Stimulated activated CD8-positive, alpha-beta memory T cell treated with anti-CD3 and anti-CD28 coated beads, Interleukin-12 subunit alpha, Interleukin-12 subunit beta, amount 100 ng/mL, for 4 hours (primary cell): Measurements from ENCODE around the gene CALHM3.
"Not testable (repeated sequence)": the region's sequence is repeated elsewhere in the genome, so short reads cannot be mapped to it uniquely, and the experiment has no call there.

ENCODE experiments used
- DNase-seq: peaks from one replicate; pipeline ENCODE4 v3.0.0-alpha.2; 2020; ENCODE audit warnings: low read depth

CALHM3 gene

DNA sequence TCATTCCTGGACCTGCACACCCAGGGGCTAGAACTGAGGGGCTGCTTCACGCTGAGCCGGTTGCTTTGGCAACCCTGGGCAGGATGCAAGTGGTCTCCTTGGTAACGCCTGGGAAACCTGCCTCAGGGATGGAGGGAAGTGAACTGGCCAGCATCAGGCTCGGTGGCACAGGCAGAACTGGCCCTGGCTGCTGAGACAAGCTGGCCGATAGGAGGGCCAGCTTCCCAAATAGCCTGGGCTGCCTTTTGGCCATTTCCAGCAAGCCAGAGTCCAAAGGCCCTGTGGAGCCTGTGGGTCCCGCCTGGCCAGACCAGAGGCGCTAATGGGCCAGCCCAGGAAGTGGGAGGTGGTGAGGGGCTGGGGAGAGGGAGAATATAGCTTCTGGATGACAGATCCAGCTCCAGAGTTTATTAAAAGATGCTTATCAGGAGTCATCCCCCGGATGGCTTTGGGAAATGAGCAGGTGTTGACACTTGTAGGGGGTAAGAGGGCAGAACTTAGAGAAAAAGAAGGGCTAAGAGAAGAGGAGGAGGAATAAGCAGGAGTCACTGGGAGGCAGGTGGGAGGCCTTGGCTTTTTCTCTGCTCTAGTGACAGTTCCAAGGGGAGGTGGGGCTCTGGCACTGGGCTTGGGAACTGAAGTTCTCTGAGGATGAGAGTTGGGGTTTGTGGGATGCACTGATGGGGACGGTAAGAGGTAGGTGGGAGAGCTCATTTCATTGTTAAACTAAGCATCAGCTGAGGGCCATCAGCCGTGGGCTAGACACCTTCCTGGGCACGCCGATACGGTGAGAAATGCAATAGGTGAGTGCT, 24.0 kb upstream of the CALHM3 start:
- no peak for DNase-seq

DNA sequence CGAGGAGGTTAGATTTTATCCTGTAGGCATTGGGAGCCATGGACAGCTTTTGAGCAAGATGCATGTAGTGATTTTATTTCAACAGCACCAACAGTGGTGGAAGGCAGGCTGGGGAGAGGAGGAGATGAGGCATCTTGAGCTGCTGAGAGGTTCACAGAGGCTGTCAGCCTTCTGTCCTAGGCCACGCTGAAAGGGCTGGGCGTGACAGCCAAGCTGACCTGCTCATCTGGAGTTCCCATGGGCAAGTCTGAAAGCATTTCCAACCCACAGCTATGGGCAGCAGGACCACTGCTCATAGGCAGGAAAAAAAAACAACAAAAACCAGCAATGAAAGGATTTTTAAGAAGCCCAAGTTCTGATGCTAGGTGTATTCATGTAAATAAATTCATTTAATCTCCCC, 22.1 kb upstream of the CALHM3 start:
- no peak for DNase-seq

DNA sequence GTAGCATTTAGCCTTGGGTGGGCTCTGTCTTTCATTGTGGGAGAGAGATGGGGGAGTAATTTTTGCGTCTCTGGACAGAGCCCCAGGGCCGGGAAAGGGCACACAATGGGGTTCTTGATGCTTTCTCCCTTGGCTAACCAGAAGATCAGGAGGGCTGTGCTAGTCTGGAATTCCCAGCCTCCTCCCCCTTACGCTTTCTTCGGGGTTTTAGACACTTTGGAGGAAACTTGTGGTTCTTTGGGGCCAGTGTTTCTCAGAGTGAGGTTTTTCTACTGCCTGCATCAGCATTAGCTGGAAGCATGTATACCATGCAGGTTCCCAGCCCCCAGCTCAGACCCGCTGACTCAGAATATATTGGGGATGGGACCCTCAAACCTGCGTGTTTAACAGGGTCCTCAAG, 21.4 kb upstream of the CALHM3 start:
- no peak for DNase-seq

DNA sequence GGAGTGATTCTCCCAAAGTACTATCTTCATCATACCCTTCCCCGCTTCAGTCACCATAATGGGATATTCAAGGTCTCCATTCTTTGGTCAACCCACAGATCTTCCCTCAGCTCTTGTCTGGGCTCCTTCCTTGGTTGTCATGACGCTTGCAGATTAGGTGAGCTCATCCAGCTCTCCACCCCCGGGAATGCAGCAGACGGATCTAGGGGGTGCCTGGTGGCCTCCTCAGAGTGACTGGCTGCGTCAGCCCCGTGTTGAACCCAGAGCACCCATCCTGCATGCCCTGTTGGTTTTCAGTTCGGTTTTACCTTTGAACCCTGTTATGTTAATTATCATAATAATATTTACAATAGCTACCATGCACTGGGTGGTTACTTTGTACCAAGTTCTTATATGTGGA, 20.8 kb upstream of the CALHM3 start:
- no peak for DNase-seq

DNA sequence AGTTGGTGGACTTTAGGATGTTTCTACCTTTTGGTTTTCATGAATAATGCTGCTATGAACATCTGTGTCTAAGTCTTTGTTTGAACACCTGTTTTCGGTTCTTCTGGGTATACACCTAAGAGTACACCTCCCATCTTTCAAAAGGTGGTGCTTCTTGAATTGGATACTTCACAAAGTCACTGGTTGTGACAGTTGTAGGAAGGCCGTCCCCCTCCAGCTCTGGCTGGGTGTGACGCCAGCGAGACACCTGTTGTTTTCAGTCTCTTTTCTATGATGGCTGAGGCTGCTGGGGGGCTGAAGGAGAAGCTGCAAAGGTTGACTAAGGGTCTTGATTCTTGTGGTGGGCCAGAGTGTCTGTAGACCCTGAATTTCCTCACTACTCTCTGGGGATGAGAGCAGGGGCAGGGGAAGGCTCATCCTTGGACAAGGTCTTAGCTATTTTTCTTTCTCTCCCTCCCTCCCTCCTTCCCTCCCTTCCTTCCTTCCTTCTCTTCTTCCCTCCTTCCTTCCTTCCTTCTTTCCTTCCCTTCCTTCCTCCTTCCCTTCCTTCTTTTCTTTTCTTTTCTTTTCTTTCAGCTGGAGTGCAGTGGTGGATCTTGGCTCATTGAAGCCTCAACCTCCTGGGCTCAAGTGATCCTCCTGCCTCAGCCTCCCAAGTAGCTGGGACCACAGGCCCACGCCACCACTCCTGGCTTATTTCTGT, 20.0 kb upstream of the CALHM3 start:
- no peak for DNase-seq

DNA sequence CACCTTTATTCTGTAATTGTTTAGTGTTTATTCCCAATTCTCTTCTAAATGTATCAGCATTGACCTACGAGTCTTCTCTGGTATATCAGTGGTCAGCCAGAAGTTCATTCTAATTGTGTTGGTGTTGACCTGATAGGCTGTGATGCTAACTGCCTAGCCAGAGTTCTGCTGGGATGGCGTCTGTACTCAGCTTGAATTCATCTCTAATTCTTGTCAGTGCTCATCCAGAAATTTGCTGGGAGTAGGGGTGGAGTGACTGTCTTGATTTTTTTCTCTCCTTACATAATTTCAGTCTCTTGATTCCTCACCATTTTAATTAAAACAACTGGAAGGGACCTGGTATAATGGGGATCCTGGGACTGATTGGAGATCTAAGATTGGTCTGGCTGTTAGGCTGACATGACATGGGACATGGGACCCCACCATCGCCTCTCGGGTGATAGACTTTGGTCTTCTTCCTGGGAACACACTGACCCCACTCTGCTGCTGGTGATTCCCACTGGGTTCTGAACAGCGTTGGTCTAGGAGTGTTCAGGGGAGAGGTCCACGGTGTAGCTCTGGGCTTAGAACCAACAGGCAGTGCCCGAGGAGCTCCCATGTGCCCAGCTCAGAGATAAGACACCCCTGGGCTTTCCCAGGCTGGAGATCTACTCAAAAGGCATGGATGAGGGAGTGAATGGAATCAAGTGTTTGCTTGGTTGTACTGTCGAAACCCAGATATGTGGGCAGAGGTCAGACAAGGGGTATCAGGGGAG, 18.3 kb upstream of the CALHM3 start:
- no peak for DNase-seq

DNA sequence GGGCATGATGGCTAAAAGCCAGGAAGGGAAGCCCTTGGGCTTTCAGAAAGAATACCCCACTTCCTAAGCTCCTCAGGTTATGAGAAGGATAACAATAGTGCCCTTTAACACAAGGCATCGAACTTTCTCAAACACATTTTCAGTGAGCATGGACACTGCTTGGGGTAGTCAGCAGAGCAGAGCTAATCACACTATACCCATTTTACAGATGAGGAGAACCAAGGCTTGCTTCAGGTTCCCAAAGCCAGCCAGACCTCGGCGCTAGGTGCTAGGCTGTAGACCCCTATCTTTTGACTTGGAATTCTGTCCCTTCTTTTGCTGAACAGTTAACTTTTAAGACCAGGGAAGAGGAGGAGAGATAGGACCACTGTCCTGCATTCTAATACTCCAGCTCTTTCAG, 16.3 kb upstream of the CALHM3 start:
- DNase-seq = no peak

DNA sequence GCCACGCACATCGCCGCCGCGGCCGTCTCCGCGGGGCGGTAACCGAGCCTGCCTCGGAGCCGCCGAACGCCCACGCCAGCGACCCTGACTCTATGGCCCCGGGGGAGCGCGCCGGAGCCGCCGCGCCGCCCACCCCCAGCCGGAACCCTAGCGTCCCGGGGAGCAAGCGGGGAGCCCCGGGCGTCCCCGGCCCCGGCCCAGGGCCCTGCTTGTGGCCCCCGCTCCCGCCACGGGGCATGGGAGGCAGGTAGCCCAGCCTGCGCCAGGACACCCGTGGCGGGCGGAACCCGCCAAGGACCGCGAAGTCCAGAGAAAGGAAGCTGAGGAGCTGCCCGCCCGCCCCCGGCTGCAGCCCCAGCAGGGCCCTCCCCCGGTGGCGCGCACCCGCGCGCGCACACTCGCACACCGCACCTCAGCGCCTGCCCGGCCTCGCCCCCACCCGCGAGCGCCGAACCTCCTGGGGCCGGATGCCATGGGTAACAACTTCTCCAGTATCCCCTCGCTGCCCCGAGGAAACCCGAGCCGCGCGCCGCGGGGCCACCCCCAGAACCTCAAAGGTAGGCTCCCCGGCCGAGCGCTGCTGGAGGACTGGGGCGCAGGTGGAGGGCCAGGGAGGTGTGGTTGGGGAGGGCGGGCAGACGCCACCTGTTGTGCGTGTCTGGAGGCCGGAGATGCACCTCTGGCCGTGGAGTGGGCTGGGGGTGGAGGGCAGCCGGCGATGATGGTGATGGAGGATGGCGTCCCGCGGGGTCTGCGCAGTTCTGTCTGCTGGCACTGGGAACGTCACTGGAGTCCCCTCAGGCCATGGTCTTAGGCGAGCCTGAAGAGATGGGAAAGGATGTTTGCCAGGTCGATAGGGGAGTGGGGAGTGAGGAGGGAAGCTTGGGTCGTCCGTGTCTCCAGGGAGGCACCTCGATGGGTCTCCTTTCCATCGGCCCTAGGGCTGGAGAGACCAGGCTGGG, 15.2 kb upstream of the CALHM3 start:
- DNase-seq = no peak

DNA sequence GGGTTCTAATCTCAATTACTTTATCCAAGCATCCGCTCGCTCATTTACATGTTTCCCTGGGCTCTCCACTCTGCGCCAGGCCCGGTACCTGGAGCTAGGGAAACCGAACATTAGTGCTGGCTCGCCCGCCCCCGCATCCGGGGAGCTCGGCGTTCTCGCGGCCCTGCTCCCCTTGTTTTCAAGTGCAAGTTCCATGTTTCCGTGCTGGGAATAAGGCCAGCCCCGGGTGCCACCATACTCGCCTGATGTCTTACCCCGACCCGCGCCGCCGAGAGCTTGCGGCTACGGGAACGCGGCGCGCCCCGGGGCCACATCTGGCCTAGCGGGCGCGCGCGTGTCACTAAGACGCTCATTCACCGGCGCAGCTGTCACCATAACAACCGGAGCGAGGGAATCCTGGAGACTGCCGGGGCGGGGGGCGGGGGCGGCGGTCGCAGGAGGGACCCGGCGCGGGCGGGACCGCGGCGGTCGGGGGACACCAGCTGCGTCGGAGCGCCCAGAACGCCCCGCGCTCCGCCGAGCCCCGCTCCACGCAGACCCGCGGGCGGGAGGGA, 14.4 kb upstream of the CALHM3 start, which contains the start of gene NEURL1:
Gene NEURL1 (plus strand): TSS at position 344 of the 554 bp plus-strand sequence. CDS start 683 bp downstream, outside the sequence.
- no peak for DNase-seq

DNA sequence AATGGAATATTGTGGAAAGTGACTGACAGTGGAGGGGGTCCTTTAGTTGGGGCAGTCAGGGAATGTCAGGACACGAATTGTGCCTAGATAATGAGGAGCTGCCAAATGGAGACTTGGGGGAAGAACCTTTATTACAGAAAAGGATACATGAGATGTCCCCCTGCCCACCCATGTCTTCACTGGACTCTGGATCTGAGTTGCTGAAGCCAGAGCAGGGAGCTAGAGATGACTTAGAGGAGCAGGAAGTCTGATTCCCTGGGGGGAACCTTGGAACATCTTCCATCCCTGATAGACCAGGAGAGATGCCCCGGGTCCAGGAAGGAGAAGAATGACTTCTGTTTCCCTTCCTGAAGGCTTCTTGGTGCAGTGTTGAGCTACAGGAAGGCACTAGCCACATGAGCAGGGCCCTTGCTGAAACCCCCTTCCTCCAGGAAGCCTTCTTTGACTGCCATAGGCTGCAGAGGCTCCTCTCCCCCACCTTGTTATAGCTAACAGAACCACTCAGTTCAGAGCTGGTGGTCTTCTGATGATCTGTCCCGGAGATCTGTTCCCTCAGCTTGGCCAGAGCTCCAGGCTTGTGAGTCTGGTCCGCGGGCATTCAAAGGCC, 13.7 kb upstream of the CALHM3 start:
- no peak for DNase-seq

DNA sequence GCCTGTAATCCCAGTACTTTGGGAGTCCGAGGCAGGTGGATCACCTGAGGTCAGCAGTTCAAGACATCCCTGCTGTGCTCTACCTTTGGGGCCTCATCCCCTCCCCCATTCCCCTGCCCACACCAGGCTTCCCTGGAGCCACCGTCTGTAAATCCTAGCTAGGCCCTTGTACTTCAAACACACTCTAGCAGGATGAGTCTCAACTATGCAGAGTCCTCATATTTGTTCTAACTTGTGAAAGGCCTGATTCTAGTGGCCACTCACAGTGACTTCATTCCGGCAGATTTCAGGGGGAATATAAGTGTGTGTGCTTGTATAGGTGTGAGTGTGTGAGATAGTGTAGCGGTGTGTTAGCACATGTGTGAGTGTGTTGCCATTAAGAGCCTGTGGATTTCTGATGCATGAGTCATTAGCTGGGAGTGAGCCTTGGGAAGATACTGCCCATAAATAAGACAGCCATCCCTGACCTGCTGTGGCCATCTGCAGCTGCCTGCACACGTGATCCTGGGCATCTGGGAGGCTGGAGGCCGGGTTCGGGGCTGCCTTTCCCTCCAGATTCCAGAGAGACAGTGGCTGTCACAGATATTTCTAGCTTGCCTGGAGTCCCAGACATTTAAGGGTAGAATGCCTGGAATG, 12.8 kb upstream of the CALHM3 start:
- DNase-seq = no peak

DNA sequence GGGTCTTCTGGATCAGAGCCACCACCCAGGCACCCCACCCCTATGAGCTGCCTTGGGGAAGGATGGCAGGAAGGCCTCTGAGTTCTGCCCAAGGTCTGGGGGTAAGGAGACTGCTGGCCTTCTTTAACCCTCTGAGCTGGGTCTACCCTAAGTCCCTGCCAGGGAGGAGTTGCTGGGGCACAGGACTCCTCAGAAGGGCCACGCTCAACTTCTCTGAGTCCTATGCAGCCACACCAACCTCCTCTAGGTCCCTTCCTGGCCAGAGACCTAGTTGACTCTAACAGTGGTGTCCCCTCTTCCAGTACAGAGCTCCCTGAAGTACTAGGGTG, 11.9 kb upstream of the CALHM3 start:
- DNase-seq = no peak

DNA sequence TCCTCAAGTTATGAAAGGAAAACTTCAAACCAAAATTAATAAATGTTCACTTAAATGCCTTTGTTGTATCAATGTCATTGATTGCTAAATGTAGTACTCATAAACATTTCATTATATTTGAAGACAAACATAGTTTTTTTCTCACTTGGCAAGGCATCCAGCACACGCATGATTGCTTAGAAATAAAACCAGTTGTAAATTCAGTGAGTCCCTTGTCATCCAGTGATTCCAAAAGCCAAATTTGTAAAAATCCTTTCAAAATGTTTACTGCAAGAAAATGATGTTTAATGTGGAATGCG, 8.3 kb upstream of the CALHM3 start:
- no peak for DNase-seq

DNA sequence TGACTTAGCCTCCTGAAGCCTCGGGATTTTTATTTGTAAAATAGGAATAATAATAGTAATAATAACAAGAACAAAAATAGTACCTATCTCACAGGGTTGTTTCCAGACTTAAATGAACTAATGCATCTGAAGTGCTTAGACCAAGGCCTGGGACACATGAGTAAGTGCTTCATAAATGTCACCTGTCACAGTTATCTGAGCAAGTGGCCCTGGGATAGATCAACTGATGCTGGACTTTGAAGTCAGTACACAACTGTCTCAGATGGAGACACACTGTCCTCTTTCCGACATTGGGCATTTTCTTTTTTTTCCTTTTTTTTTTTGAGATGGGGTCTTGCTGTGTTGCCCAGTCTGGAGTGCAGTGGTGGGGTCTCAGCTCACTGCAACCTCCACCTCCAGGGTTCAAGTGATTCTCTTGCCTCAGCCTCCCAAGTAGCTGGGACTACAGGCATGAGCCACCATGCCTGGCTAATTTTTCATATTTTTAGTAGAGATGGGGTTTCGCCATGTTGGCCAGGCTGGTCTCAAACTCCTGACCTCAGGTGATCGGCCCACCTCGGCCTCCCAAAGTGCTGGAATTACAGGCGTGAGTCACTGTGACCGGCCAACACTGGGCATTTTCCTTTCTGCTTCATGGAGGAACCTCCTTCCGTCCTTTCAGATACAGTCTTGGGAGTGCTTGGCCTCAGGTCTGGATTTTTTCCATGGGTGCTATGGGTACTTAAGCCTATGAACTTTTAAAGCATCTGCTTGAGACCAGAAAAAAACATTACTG, 7.8 kb upstream of the CALHM3 start:
- not testable (repeated sequence) for DNase-seq

DNA sequence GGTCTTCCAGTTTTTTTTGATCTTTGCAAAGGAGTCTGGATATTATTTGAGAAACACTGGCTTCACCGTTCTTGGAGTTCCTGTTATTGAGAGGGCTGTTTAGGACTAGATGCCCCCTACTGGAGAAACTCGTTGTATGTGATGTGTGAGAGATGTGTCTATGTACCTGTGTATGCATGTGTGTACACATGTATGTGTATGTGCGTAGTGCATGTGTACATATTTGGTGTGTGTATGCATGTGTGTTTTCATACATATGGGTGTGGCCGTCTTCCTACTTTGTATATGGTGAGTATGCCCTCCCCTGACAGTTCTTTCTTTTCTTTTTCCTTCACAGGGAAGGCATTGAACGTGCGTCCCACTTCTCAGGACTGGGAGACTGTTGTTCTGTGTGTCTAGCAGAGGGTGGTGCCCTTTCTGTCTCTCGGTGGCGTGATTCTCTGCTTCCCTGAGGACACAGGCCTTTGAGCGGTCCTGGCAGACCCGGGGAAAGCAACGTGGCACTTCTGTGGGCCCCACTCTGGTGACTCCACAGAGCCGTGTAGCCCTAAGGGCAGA, 3.0 kb upstream of the CALHM3 start:
- DNase-seq = no peak

DNA sequence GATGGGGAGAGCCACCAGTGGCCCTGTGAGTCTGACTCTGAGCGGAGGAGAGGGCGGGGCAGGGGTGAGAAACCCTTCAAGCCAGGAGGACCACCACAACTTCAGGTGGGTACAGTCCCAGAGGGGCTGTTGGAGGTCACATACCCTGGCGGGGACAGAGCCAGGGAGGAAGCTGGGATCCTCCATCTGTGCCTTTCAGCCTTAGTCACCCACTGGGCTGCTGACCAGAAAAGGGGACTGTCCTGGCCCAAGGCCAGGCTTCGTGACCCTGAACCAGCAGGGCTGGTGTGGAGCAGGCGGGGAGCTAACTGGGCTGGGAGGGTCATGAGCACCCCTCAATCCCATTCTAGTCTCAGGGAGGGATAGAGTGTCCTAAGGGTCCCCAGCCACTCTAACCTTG, 1.5 kb upstream of the CALHM3 start:
- no peak for DNase-seq

DNA sequence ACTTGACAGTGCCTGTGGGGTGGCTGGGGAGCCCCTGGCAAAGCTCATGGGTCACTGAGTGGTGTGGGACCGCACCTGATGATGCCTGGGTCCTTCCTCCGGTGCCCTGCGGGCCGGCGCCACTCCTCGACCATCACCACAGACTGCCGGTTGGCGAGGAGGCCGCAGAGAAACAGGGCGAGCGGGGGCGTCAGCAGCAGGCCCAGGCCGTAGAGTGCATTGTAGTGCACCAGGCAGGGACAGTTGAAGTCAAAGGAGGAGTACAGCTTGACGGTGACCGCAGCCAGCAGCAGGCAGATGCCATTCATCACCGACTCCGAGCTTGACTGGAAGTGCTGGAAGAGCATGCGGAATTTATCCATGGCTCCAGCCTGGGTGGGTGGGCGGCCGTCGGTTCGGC, 369 bp downstream of the CALHM3 start:
- no peak for DNase-seq

DNA sequence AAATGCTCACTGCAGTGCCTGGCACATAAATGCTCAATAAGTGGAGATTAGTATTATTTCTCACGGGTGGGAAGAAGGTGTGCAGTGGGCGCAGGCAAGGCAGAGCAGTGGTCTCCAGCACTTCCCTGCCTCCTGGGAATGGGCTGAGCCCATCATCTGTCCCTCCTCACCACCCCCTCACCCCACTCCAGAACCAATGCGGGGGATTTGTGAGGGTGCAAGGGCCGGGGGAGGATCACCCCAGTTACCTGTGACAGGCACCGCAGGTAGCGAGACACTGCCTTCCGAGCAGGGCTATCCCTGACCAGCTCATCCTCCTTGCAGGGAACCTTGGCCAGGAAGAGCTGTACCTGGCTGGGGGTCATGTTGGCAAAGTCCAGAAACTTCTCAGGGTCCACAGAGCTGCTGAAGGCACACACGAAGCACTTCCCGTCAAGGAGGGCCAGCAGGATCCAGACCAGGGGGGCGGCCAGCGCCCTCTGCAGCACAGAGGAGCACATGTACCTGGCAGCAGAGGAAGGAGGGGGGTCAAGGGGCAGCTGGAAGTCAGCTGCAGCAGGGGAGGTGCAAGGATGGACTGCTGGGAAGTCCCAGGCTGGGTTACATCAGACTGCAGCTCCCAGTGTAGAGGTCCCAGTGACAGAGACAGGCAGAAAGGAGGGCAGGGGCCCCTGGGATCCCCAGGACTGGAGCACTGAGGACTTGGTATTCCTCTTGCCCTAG, 2.8 kb downstream of the CALHM3 start:
- no peak for DNase-seq

DNA sequence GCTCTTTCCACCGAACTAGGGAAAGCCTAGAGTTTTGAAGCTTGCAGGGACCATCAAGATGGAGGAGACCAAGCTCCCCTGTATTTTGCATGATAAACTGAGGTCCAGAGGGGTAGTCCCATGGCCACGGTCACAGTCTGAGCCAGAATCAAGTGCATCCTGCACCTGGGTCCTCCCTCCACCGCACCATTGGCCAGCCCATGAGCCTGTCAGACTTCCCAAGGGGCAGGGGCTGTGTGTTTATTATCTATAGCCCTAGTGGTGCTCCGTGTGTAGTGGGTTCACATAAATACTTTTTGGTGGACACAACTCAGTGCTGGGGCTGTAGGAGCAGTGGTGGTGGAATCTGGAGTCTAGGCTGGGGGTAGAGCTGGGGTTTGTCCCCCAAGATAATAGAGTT, 3.6 kb downstream of the CALHM3 start:
- DNase-seq = no peak
